Stimulated activated CD4-positive, alpha-beta T cell treated with anti-CD3 and anti-CD28 coated beads, TNF-alpha, amount 100 ng/mL, for 48 hours (primary cell): ENCODE results near the gene MAP2K2.
"Not testable (repeated sequence)": the region's sequence is repeated elsewhere in the genome, so short reads cannot be mapped to it uniquely, and the experiment has no call there.

ENCODE experiments used
- DNase-seq, 3 donors: peaks; one replicate each; pipeline ENCODE4 v3.0.0-alpha.2; 2020; ENCODE audit warnings: low read depth in 3 of 3

MAP2K2 gene

DNA sequence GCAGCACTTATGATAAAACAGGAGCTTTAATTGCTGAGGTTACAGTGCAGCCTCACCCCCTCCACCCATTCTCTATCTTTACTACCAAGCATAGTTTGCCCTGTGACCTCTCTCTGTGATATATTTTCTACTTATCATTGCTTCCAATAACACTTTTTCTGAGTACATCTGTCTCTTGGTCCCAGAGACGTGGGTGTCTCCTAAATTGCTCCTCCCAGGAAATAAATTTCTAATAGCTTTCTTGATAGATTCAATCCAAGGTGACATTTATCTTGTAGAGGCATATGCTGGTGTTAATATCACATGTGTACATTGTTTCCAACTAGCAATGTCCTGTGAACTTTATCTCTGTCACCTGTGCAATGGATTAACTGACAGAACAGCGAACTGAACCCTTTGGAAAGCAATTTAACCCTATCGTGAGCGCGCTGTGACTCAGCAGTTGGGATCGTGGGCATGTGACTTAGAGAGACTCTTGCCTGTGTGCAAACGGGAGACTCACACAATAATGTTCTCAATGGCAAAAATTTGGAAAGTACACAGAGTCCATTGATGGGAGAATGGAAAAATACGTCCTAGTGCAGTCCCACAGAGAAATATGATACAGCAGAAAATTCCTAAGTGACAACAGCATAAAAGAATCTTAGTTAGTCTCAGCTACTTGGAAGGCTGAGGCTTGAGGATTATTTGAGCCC, 7.0 kb upstream of the MAP2K2 start:
- DNase-seq: no peak

DNA sequence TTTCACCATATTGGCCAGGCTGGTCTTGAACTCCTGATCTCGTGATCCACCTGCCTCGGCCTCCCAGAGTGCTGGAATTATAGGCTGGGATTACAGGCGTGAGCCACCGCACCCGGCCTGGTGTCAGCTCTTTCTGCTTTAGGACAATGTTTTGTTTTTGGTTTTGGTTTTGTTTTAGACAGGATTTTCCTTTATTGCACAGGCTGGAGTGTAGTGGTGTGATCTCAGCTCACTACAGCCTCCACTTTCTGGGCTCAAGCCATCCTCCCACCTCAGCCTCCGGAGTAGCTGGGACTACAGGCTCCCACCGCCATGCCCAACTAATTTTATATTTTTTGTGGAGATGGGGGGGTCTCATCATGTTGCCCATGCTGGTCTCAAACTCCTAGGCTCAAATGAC, 5.1 kb upstream of the MAP2K2 start:
- not testable (repeated sequence) for DNase-seq

DNA sequence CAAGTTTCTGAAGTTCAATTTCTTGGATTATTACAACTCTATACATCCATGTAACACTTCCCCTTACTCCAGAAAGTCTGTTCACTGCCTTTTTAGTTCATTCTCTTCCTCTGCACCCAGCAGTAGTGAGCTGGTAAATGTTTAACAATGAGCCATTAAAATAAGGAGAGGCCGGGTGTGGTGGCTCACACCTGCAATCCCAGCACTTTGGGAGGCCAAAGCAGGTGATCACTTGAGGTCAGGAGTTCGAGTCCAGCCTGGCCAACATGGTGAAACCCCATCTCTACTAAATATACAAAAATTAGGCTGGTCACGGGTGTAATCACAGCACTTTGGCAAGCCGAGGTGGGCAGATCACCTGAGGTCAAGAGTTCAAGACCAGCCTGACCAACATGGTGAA, 3.4 kb upstream of the MAP2K2 start:
- not testable (repeated sequence) for DNase-seq

DNA sequence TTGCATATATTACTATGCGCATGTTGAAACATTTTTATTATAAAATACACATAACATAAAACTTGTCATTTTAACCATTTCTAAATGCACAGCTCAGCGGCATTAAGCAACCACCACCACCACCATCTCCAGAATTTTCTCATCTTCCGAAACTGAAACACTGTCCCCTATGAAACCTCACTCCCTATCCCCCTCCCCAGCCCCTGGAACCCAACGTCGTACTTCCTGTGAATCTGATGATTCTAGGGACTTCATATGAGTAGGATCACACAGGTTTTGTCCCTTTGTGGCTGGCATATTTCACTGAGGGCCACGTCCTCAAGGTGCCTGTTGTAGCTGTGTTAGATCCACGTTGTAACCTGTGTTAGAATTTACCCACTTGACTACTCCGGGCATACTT, 716 bp upstream of the MAP2K2 start:
- no peak for DNase-seq

DNA sequence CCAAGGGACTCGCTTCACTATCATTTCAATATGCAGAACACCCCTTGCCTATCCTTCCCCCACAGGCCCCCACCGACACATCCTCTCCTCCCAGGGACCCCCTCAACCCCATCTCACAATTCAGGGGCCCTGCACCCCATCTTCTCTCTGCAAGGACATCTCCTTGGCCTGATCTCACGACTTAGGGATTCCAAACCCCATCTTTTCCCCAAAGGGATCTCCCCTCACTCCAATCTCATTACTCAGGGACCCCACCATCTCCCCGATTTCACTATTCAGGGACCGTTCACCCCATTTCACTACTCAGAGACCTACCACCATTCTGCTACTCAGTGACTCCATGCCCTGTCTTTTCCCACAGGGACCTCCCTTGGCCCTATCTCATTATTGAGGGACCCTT, 1.4 kb downstream of the MAP2K2 start:
- no peak for DNase-seq

DNA sequence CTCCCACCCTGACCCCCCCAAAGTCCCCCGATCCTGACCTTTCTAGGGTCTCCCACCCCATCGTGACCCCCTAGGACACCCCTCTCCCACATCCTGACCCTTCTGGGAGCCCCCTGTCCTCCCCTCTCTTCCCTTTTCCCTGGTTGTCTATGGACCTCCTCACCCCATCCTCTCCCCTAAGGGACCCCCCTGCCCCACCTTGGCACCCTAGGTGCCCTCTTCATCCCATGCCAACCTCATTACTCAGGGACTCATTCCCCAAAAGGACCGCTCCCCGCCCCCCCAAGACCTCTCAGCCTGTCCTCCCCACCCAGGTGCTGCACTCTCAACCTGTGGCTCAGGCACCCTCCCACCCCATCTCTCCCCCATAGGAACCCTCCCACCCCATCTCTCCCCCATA, 2.1 kb downstream of the MAP2K2 start:
- DNase-seq: no peak

DNA sequence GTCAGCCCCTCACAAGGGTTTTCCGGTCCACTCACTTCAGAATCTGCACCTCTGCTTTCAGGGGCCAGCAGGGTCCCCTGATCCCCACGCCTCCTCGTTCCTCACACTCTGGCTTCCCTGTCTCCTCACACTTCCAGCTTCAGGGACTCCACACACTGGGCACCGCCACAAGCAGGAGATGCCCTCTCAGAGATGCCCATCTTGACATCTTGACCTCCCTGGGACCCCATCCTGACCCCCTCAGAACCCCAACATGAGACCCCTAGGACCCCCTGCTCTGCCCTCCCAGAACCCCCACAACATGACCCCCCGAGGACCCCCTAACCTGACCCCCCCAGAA, 2.7 kb downstream of the MAP2K2 start:
- no peak for DNase-seq

DNA sequence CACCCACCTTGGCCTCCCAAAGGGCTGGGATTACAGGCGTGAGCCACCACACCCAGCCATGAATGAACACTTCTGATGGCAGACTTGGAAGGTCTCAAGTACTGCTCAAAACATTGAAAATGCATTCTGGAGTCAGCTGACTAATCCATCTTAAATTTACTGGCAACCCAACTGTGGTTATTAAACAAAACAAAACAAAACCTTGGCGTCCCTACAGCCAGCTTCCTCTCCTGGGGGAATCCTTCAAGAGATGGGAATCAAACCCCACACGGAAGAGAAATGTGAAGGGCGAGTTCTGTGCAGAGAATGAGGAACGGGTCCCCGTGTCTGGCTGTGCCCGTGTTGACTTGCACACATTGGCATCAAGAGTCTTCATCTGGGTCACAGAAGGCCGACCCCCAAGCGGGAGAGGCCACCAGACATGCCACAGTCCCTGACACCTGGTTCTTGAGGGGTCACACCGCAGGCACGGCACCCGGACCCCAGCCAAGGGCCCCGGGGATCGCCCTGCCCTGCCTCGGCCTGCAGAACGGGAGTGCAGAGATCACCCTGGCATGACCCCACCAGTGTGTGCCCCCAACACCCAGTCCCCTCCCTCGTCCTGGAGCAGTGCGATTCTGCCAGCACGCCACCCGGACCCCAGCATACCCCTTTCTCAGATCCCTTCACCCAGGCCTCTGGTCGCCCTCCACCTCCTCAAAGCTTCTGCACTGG, 3.2 kb downstream of the MAP2K2 start:
- no peak for DNase-seq

DNA sequence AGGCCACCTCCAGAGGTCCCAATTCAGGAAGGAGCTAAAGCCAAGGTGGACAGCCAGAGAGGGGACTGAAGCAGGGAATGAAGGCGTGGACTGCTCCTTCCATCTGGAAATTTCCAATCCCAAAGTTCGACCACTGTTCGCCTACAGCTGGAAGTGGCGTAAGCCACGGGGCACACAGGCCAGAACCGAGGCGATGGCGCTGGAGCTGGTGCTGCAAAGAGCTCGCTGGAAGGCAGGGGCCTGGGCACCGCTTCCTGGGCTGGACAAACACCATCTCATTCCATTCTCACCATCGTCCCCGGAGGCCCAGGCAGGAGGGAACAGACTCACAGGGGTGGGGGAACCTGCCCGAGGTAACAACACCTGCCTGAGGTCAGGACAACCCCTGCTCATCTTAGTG, 4.2 kb downstream of the MAP2K2 start:
- no peak for DNase-seq

DNA sequence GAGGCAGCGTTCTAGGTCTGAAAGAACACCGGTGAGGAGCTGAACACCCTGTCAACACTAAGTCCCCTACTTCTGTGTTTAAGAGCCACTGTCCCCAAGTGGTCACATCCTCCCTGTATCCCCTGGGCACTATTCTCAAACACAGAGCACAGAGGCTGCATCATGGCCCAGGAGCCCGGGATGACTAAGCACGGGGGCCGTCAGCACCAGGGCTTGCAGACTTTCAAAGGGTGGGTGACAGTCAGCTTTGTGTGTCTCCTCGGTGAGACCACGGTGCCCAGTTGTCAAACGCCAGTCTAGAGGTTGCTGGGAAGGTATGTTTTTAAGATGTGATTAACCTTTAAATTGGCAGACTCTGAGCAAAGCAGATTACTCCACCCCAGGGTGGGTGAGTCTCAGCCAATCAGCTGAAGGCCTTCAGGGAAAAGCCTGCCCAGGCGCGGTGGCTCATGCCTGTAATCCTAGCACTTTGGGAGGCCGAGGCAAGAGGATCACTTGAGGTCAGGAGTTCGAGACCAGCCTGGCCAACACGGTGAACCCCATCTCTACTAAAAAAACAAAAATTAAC, 8.0 kb downstream of the MAP2K2 start:
- no peak for DNase-seq

DNA sequence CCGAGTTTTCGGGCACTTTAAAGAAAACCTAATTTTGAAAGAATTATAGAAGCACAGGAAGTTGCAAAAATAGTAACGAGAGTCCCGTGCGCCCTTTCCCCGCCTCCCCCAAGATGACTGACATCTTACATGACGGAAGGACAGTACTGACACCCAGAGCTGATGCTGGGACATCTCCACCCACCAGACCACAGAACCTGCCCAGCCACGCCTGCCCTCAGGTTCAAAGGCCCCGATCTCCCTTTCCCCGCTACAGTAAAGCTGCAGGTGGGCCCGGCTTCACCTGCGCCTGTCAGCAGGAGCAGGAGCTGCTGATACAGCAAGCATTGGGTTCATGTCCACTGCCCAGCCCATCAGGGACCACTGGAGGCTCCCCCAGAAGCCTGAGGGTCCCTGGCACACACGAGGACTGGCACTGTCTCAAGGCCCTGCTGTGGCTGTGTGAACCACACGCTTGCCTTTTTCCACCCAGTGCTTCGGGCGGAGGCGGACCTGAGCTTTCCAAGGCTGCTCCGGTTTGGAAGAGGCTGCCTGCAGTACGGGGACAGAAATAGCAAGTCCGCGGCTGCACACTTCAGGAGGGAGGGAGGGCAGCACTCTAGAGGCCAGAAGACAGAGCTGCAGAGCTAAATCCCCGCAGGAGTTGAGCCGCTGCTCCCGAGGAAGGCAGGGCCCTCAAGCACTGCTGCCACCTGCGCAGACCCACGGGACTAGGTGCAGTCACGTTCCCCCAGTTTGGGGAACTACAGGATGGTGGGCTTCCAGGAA, 8.7 kb downstream of the MAP2K2 start:
- DNase-seq: peak in 2 of 3 donors; percentile 29 to 48

DNA sequence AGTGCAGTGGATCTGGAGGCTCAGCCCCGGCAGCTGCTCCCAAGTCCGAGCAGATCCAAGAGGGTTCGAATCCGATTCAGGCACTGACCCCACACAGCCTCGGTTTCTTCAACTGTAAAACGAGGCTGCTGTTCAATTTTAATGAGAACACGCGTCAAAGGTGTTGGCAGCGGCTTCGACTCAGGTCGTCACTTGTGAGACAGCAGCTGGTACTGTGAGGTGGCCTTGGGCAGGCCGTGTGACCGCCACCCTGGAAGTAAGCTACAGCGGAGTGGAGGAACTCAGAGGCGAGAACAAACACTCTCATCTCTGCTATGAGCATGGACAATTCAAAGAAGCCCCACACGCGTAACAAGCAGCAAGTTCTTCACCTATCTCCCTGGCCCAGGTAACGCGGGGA, 9.7 kb downstream of the MAP2K2 start:
- no peak for DNase-seq

DNA sequence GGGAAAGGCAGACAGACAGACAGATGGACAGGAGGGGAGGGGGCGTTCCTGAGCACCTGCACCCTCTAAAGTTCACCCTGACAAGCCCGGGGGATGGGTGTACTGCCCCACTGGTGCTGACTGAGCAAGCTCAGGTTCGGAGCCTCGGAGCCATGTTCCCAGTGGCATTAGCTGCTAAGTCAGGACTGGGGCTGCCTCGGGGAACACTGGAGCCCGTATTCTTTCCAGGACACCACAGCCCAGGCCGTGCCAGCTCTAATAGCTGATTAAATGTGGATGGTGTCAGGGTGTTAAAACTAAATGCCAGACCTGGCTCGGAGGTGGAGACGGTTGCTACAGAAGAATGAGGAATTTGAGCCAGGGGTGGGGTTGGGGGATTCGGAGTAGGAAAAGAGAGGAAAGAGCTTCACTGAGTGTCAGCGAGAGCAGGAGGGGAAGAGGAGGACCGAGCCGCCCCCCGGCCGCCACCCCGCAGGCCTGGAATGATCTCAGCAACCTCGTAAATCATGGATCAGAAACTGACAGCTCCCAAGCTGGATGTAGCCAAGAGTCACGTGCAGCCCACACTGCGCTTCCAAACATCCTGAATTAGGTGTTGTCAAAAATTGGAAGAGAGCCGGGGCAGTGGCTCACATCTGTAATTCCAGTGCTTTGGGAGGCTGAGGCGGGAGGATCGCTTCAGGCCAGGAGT, 10.4 kb downstream of the MAP2K2 start:
- DNase-seq: no peak

DNA sequence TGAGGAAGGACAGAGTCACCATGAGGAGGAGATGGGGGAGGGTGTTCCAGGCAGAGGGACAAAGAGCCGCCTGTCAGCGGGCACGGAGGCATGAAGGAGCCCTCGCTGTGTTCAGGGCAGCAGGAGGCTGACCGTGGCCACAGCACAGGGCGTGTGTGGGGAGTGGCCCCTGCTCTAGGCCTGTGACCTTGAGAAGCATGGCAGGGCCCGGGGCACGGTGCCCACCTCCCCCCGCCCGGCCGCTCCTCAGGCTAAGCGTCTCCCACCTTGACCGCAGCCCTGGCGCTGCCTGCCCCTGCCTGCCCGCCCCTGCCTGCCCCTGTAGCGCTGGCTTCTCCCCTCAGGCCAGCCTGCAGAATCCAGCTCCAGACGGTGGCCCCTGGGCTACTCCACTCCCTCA, 11.6 kb downstream of the MAP2K2 start:
- no peak for DNase-seq

DNA sequence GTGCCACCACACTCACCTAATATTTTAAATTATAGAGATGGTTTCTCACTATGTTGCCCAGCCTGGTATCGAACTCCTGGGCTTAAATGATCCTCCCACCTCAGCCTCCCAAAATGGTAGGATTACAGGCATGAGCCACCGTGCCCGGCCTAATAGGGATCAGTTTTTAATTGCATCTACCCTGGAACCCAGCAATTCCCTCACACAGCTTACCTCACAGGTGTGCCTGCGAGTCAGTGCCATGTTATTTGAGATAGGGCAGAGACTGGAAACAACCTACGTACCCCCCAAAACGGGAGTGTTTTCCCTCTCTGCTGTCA, 14.3 kb downstream of the MAP2K2 start:
- DNase-seq: no peak

DNA sequence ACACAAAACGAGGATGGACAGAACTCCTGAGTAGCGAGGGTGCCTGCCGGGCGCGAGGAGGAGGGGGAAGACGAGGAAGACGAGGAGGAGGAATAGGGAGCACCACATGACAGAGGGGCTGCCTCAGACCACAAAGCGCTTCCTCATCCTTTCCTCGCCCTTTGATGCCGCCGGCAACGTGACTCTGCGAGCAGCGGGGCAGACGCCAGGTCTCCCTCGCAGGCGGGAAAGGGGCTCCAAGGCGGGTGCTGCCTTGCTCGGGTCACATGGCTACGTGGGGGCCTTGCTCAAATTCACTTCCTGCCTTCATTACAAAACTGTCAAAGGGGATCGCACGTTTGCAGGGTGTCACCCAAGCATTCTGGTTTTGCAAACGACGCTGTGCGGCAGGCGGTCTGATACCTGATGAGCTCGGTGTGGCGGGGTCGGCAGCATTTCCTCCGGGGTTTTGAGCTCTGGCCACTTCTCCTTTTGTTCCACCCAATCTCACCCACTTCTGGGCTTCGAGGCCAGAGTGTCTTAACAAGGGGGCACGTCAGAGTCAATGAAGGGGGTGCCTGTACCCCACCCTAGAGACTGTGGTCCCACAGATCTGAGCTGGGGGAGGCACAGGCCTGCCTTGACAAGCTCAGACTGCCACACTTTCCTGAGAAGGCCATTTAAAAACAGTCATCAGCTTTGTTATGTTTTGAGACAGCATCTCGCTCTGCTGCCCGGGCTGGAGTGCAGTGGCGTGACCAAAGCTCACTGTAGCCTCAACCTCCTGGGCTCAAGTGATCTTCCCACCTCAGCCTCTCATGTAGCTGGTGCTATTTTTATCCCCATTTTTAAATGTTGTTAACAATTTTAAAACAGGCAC, 14.9 kb downstream of the MAP2K2 start:
- DNase-seq: peak in 1 of 3 donors; percentile 45

DNA sequence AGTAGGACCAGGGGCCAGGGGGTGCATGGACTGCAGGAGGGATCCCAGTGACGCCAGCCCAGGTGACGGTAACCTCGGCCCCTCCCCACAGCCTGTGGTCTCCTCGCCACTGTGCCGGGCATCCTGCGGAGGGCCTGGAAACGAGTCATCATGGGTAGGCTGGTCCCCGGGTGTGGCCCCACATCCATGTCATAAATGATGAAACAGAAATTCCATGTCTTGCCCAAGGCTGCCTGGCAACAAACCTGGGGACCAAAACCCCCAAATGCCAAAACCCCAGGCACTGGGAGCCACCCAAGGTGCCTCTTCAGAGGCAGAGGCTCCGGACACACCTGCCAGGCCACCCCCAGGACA, 20.9 kb downstream of the MAP2K2 start:
- DNase-seq: no peak

DNA sequence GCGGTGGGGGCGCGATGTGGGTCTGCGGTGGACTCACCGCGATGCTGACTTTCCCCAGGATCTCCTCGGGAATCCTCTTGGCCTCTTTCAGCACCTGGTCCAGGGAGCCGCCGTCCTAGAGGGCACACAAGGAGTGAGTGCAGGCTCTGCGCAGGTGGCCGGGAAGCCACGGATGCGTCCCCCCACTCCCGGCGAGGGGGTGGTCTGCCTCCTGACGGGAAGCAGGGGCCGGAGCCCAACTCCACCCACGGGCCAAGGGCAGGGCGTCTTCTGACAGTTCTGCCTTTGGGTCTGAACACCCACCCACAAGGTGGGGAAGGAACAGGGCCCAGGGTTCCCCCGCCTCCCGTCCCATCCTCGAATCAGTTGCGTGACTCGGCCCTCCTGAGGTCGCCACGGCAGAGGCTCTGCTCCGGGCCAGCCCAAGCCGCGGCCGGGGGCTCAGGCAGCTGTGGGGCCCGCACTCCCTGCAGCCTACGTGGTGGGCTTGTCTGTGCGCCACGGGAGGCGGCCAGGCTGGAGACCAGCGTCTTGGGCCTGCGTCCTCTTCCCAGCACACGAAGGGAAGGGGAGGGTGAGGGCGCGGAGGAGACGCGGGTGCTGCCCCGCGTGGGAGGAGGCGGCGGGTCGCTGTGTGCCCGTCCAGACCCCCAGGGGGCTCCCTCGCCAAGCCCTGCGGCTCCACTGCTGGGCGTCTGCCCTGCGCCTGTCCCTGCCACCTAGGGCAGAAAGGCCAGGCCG, 21.4 kb downstream of the MAP2K2 start:
- DNase-seq: no peak

DNA sequence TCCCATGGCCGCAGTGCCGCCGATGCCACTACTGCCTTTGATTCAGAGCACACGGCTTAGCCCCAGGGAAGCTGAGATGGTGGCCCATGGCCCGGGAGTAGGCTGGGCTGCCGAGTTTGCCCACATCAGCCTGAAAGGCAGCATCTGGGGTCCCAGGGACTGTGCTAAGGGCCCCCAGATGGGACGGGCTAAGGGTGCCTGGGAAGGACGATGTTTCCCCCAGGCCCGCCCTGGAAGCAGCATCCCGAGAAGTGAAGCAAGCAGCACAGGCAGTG, 22.5 kb downstream of the MAP2K2 start:
- DNase-seq: no peak

DNA sequence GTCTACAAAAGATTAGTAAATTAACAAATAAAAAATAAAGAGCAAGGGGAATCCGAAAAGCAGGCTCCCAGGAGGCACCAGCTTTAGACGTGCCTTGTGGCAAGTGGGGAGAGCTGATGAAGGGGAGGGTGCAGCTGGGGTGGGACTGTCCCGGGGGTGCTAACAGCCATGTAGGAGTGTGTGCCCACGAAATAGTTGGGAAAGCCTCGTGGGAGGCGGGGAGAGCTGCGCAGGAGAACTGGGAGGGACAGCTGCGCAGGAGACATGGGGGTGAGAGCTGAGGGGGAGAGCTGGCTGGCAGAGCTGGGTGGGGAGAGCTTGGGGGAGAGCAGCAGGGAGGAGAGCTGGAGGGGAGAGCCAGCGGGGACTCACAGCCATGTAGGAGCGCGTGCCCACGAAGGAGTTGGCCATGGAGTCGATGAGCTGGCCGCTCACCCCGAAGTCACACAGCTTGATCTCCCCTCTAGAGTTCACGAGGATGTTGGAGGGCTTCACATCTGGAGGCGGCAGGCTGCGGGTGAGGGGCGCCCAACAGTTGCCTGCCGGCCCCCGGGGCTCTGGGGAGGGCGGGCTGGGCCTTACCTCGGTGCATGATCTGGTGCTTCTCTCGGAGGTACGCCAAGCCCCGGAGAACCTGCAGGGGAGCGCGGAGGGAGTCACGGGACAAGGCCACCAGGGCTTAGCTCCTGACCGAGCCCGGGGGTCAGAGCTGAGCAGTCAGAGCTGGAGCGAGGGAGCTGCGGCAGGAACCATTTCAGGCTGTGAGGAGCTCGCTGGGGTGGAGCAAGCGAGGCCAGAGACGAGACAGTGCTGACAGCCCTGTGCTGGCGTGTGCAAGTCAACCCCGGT, 23.1 kb downstream of the MAP2K2 start:
- no peak for DNase-seq
